GM23338 (cell line): Measurements from ENCODE around the gene E4F1. TPM values are rescaled to one million over a fixed set of nuclear protein-coding genes. Genes with fewer than 3 reads are reported as not detected.

Experiments used
- ATAC-seq: fragments of 200-7000 bp; cut with Tn5 transposase; 3 replicates; pipeline ENCODE4 v1.9.1; 2020
- DNase-seq: peaks from one replicate; pipeline ENCODE4 v3.0.0-alpha.2; 2015; ENCODE audit warnings: low spot score
- H2AFZ ChIP-seq: fragments of 200-600 bp; sonication (generic); 2 replicates; pipeline ENCODE4 v1.8.0; 2016; ENCODE audit warnings: antibody characterized with exemption, mild to moderate bottlenecking, moderate library complexity
- H3F3A ChIP-seq: fragments of 200-600 bp; sonication (generic); replicated peaks from 2 replicates; pipeline ENCODE4 v1.8.0; 2017; ENCODE audit warnings: antibody characterized with exemption, mixed run types, low read depth
- H3K27ac ChIP-seq: fragments of 200-600 bp; sonication (generic); 2 replicates; pipeline ENCODE4 v1.6.1; 2016; ENCODE audit warnings: low read depth
- H3K27me3 ChIP-seq: fragments of 200-600 bp; sonication (generic); 2 replicates; pipeline ENCODE4 v1.8.0; 2016; ENCODE audit warnings: mild to moderate bottlenecking, mixed run types, moderate library complexity; ENCODE audit not compliant: insufficient read depth
- H3K36me3 ChIP-seq: fragments of 200-600 bp; sonication (generic); 2 replicates; pipeline ENCODE4 v1.8.0; 2016; ENCODE audit warnings: mild to moderate bottlenecking; ENCODE audit not compliant: insufficient read depth
- H3K4me1 ChIP-seq: fragments of 200-600 bp; sonication (generic); 2 replicates; pipeline ENCODE4 v1.8.0; 2016; ENCODE audit warnings: mild to moderate bottlenecking, moderate library complexity; ENCODE audit not compliant: insufficient read depth
- H3K4me2 ChIP-seq: fragments of 200-600 bp; sonication (generic); 2 replicates; pipeline ENCODE4 v1.7.1; 2017; ENCODE audit warnings: mixed run types
- H3K4me3 ChIP-seq: fragments of 200-600 bp; sonication (generic); 2 replicates; pipeline ENCODE4 v1.6.1; 2016; ENCODE audit warnings: mixed run types
- H3K79me2 ChIP-seq: fragments of 200-600 bp; sonication (generic); replicated peaks from 2 replicates; pipeline ENCODE4 v1.8.0; 2017; ENCODE audit warnings: mild to moderate bottlenecking; ENCODE audit not compliant: insufficient read depth
- H3K9me2 ChIP-seq: fragments of 200-600 bp; sonication (generic); 2 replicates; pipeline ENCODE4 v1.8.0; 2017; ENCODE audit not compliant: insufficient read depth
- H4K20me1 ChIP-seq: fragments of 200-600 bp; sonication (generic); replicated peaks from 2 replicates; pipeline ENCODE4 v1.8.0; 2017; ENCODE audit warnings: mild to moderate bottlenecking; ENCODE audit not compliant: insufficient read depth
- H3K27ac Mint-ChIP-seq: 2 replicates; pipeline ENCODE4 v1.8.0; 2020; ENCODE audit warnings: inconsistent platforms, mild to moderate bottlenecking, moderate library complexity, mixed read lengths
- H3K27me3 Mint-ChIP-seq: 3 replicates; pipeline ENCODE4 v1.8.0; 2022; ENCODE audit warnings: low read depth, mild to moderate bottlenecking, moderate library complexity, mixed read lengths, inconsistent platforms; ENCODE audit not compliant: insufficient read depth, poor library complexity
- H3K36me3 Mint-ChIP-seq: 3 replicates; pipeline ENCODE4 v1.8.0; 2021; ENCODE audit warnings: low read depth, mild to moderate bottlenecking, inconsistent platforms, moderate library complexity, mixed read lengths
- H3K4me1 Mint-ChIP-seq: 3 replicates; pipeline ENCODE4 v1.8.0; 2020; ENCODE audit warnings: mild to moderate bottlenecking, inconsistent platforms, mixed read lengths
- H3K4me3 Mint-ChIP-seq: 3 replicates; pipeline ENCODE4 v1.8.0; 2021; ENCODE audit warnings: moderate library complexity, mild to moderate bottlenecking, inconsistent platforms, mixed read lengths
- H3K9me3 Mint-ChIP-seq: 3 replicates; pipeline ENCODE4 v1.8.0; 2020; ENCODE audit warnings: moderate library complexity, mild to moderate bottlenecking, inconsistent platforms, mixed read lengths
- CREB1 ChIP-seq: fragments of 250-450 bp; sonication (Bioruptor Pico); IDR thresholded peaks from 2 replicates; pipeline ENCODE4 v1.5.0; 2020; ENCODE audit warnings: low read depth, mild to moderate bottlenecking, moderate library complexity
- ETS1 ChIP-seq: IDR thresholded peaks from 2 replicates; pipeline ENCODE4 v1.6.1; 2016; ENCODE audit warnings: antibody characterized with exemption
- EZH2 ChIP-seq: fragments of 200-600 bp; sonication (generic); IDR thresholded peaks from one replicate; pipeline ENCODE4 v1.8.0; 2017; ENCODE audit warnings: antibody characterized with exemption, mild to moderate bottlenecking, low read depth; ENCODE audit not compliant: unreplicated experiment
- EZH2phosphoT487 ChIP-seq: fragments of 200-600 bp; sonication (generic); IDR thresholded peaks from one replicate; pipeline ENCODE4 v1.8.1; 2018; ENCODE audit warnings: antibody characterized with exemption; ENCODE audit not compliant: unreplicated experiment
- JUNB ChIP-seq: IDR thresholded peaks from one replicate; pipeline ENCODE4 v1.6.1; 2016; ENCODE audit warnings: antibody characterized with exemption; ENCODE audit not compliant: unreplicated experiment
- NANOG ChIP-seq: IDR thresholded peaks from 2 replicates; pipeline ENCODE4 v1.6.1; 2016; ENCODE audit warnings: antibody characterized with exemption, borderline replicate concordance
- POLR2AphosphoS5 ChIP-seq: IDR thresholded peaks from 2 replicates; pipeline ENCODE4 v1.6.1; 2016; ENCODE audit warnings: antibody characterized with exemption, low read depth
- STAT1 ChIP-seq: IDR thresholded peaks from one replicate; pipeline ENCODE4 v1.6.1; 2016; ENCODE audit warnings: antibody characterized with exemption; ENCODE audit not compliant: unreplicated experiment
- ZNF114 ChIP-seq: fragments of 250-450 bp; sonication (Bioruptor Pico); IDR thresholded peaks from 2 replicates; pipeline ENCODE4 v1.5.0; 2020; ENCODE audit warnings: mild to moderate bottlenecking, moderate library complexity
- ZNF331 ChIP-seq: fragments of 250-450 bp; sonication (Bioruptor Pico); IDR thresholded peaks from 2 replicates; pipeline ENCODE4 v1.5.0; 2020; ENCODE audit warnings: low read depth, mild to moderate bottlenecking, moderate library complexity
- polyA plus RNA-seq: library from polyadenylated mRNA; unstranded; fragments of >200 nt; fragmentation: Nextera tagmentation; extraction: Ambion mirVana; gene quantifications from 2 replicates; pipeline ENCODE4 v1.2.1, GENCODE V29; 2016
- total RNA-seq: library from RNA; depleted of rRNA; stranded (reverse); fragments of >200 nt; shearing (Covaris generic); gene quantifications from 2 replicates; pipeline ENCODE4 v1.2.3, GENCODE V29; 2014
- TF ChIP-seq, protein P1 (sequence below): IDR thresholded peaks from one replicate; pipeline ENCODE4 v1.6.1; 2018; ENCODE audit warnings: antibody characterized with exemption; ENCODE audit not compliant: unreplicated experiment
- TF ChIP-seq, protein P2 (sequence below): fragments of 250-450 bp; sonication (Bioruptor Pico); IDR thresholded peaks from 2 replicates; pipeline ENCODE4 v1.5.0; 2020; ENCODE audit warnings: mild to moderate bottlenecking, moderate library complexity
- TF ChIP-seq, protein P3 (sequence below), 2 experiments: fragments of 200-600 bp in 1 of 2; sonication (generic) in 1 of 2; conservative IDR thresholded peaks; 2 replicates each; pipeline versions ENCODE4 v1.5.1 to v1.6.1; 2016 to 2017; ENCODE audit warnings: antibody characterized with exemption in 2 of 2, low read depth in 2 of 2, mild to moderate bottlenecking in 2 of 2, moderate library complexity in 1 of 2

E4F1 gene
- total and polyA plus RNA-seq, 2 experiments from 2014 or later: 22.6 to 45.5 TPM

DNA sequence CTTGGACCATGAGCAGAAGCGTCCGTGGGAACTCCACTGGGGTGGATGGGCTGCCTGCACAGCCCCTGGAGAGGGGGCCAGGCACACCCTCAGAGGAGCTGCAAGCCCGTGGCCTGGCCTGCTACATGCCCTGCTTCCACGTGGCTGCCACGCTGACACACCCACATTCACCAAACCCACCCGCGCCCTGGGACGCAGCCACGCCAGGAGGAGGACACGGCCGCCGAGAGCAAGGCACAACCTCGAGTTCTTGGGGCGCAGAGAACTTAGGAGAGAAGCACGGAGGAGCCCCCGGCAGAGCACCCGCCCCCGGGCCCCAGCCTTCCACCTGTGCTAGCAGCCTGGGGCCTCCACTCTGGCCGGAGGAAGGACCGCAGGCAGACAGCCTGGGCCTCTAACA, 45.8 kb upstream of the E4F1 start:
- Histone ChIP-seq H2AFZ (no peak overlapping the region), H3K9me2 (no peaks in the 10 kb centered on the region), H3K27ac (no peak overlapping the region), H3K4me1 (no peaks in the 10 kb centered on the region), H3K79me2 (no peaks in the 10 kb centered on the region), H3K27me3 (no peaks in the 10 kb centered on the region), H3F3A (0 out of 2 replicates have a peak, but pooled peaks cover 19% of the 10 kb centered on the region), H3K4me3 (no peak overlapping the region), H3K4me2 (no peak overlapping the region), H3K36me3 (no peaks in the 10 kb centered on the region; the same call in 1 of the 2 replicates), H4K20me1 (no peaks in the 10 kb centered on the region; the same call in 1 of the 2 replicates)
- Mint-ChIP-seq H3K27ac (no peak overlapping the region), H3K4me1 (peaks cover 6% of the 10 kb centered on the region), H3K4me3 (no peak overlapping the region), H3K27me3 (peaks cover 15% of the 10 kb centered on the region), H3K36me3 (peaks cover 30% of the 10 kb centered on the region), H3K9me3 (no peaks in the 10 kb centered on the region)
- no peak for ATAC-seq
- no peak for DNase-seq
- no peak for TF ChIP-seq ZNF331 (CRISPR knock-in tag)
- no peak for TF ChIP-seq EZH2phosphoT487
- no peak for TF ChIP-seq STAT1
- TF ChIP-seq EZH2: no peak
- TF ChIP-seq NANOG: no peak
- TF ChIP-seq ZNF114 (CRISPR knock-in tag): no peak
- no peak for TF ChIP-seq POLR2AphosphoS5
- TF ChIP-seq, protein P1, sequence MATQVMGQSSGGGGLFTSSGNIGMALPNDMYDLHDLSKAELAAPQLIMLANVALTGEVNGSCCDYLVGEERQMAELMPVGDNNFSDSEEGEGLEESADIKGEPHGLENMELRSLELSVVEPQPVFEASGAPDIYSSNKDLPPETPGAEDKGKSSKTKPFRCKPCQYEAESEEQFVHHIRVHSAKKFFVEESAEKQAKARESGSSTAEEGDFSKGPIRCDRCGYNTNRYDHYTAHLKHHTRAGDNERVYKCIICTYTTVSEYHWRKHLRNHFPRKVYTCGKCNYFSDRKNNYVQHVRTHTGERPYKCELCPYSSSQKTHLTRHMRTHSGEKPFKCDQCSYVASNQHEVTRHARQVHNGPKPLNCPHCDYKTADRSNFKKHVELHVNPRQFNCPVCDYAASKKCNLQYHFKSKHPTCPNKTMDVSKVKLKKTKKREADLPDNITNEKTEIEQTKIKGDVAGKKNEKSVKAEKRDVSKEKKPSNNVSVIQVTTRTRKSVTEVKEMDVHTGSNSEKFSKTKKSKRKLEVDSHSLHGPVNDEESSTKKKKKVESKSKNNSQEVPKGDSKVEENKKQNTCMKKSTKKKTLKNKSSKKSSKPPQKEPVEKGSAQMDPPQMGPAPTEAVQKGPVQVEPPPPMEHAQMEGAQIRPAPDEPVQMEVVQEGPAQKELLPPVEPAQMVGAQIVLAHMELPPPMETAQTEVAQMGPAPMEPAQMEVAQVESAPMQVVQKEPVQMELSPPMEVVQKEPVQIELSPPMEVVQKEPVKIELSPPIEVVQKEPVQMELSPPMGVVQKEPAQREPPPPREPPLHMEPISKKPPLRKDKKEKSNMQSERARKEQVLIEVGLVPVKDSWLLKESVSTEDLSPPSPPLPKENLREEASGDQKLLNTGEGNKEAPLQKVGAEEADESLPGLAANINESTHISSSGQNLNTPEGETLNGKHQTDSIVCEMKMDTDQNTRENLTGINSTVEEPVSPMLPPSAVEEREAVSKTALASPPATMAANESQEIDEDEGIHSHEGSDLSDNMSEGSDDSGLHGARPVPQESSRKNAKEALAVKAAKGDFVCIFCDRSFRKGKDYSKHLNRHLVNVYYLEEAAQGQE: no peak
- no peak for TF ChIP-seq CREB1
- TF ChIP-seq ETS1: no peak
- TF ChIP-seq, protein P2, sequence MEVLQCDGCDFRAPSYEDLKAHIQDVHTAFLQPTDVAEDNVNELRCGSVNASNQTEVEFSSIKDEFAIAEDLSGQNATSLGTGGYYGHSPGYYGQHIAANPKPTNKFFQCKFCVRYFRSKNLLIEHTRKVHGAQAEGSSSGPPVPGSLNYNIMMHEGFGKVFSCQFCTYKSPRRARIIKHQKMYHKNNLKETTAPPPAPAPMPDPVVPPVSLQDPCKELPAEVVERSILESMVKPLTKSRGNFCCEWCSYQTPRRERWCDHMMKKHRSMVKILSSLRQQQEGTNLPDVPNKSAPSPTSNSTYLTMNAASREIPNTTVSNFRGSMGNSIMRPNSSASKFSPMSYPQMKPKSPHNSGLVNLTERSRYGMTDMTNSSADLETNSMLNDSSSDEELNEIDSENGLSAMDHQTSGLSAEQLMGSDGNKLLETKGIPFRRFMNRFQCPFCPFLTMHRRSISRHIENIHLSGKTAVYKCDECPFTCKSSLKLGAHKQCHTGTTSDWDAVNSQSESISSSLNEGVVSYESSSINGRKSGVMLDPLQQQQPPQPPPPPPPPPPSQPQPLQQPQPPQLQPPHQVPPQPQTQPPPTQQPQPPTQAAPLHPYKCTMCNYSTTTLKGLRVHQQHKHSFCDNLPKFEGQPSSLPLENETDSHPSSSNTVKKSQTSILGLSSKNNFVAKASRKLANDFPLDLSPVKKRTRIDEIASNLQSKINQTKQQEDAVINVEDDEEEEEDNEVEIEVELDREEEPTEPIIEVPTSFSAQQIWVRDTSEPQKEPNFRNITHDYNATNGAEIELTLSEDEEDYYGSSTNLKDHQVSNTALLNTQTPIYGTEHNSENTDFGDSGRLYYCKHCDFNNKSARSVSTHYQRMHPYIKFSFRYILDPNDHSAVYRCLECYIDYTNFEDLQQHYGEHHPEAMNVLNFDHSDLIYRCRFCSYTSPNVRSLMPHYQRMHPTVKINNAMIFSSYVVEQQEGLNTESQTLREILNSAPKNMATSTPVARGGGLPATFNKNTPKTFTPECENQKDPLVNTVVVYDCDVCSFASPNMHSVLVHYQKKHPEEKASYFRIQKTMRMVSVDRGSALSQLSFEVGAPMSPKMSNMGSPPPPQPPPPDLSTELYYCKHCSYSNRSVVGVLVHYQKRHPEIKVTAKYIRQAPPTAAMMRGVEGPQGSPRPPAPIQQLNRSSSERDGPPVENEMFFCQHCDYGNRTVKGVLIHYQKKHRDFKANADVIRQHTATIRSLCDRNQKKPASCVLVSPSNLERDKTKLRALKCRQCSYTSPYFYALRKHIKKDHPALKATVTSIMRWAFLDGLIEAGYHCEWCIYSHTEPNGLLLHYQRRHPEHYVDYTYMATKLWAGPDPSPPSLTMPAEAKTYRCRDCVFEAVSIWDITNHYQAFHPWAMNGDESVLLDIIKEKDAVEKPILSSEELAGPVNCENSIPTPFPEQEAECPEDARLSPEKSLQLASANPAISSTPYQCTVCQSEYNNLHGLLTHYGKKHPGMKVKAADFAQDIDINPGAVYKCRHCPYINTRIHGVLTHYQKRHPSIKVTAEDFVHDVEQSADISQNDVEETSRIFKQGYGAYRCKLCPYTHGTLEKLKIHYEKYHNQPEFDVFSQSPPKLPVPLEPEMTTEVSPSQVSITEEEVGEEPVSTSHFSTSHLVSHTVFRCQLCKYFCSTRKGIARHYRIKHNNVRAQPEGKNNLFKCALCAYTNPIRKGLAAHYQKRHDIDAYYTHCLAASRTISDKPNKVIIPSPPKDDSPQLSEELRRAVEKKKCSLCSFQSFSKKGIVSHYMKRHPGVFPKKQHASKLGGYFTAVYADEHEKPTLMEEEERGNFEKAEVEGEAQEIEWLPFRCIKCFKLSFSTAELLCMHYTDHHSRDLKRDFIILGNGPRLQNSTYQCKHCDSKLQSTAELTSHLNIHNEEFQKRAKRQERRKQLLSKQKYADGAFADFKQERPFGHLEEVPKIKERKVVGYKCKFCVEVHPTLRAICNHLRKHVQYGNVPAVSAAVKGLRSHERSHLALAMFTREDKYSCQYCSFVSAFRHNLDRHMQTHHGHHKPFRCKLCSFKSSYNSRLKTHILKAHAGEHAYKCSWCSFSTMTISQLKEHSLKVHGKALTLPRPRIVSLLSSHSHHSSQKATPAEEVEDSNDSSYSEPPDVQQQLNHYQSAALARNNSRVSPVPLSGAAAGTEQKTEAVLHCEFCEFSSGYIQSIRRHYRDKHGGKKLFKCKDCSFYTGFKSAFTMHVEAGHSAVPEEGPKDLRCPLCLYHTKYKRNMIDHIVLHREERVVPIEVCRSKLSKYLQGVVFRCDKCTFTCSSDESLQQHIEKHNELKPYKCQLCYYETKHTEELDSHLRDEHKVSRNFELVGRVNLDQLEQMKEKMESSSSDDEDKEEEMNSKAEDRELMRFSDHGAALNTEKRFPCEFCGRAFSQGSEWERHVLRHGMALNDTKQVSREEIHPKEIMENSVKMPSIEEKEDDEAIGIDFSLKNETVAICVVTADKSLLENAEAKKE: no peak
- no peak for TF ChIP-seq JUNB
- TF ChIP-seq, protein P3, sequence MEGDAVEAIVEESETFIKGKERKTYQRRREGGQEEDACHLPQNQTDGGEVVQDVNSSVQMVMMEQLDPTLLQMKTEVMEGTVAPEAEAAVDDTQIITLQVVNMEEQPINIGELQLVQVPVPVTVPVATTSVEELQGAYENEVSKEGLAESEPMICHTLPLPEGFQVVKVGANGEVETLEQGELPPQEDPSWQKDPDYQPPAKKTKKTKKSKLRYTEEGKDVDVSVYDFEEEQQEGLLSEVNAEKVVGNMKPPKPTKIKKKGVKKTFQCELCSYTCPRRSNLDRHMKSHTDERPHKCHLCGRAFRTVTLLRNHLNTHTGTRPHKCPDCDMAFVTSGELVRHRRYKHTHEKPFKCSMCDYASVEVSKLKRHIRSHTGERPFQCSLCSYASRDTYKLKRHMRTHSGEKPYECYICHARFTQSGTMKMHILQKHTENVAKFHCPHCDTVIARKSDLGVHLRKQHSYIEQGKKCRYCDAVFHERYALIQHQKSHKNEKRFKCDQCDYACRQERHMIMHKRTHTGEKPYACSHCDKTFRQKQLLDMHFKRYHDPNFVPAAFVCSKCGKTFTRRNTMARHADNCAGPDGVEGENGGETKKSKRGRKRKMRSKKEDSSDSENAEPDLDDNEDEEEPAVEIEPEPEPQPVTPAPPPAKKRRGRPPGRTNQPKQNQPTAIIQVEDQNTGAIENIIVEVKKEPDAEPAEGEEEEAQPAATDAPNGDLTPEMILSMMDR (conservative IDR thresholded peaks at IDR 0.05; ENCODE audit: low read depth in 2 of 2): no peak
